Measurements from ENCODE around the gene SLC16A7. TPM values are rescaled to one million over a fixed set of nuclear protein-coding genes. Genes with fewer than 3 reads are reported as not detected.

Gene SLC16A7
- total and polyA plus RNA-seq, 2 of the 8 experiments (the other 6 are each of a cell fraction or from before 2014, with no cell fraction given) = 0.74 to 4.3 TPM

GRCh38 chr12:59710004-59710628 lies 114.3 kb downstream of the SLC16A7 start (continued):
- no peak for TF ChIP-seq CTCF (IDR thresholded peaks at IDR 0.05; ENCODE audit: control extremely low read depth in 1 of 3, insufficient read depth in 1 of 3, low read depth in 1 of 3, low read length in 3 of 3)
- TF ChIP-seq RXRA (IDR thresholded peaks at IDR 0.05; ENCODE audit: insufficient read depth, low read depth, low read length) = no peak
- no peak for TF ChIP-seq SUZ12 (IDR thresholded peaks at IDR 0.05; ENCODE audit: low read length)
- TF ChIP-seq EP300 (IDR thresholded peaks at IDR 0.05; ENCODE audit: borderline replicate concordance in 1 of 2, low read depth in 2 of 2, low read length in 2 of 2) = no peak
- TF ChIP-seq USF2 (IDR thresholded peaks at IDR 0.05; ENCODE audit: low read length) = no peak
- no peak for TF ChIP-seq TCF12 (IDR thresholded peaks at IDR 0.05; ENCODE audit: low read depth, low read length)

All from H1 (cell line).